GM21786 (cell line): Measurements from ENCODE around the gene PSENEN.
A peak's percentile ranks its signal among the peaks of the same experiment; 100 is the strongest.
"Not testable (repeated sequence)": the region's sequence is repeated elsewhere in the genome, so short reads cannot be mapped to it uniquely, and the experiment has no call there.

Experiments used
- ATAC-seq: cut with Tn5 transposase; IDR thresholded peaks from one replicate; pipeline ENCODE4 v1.9.1; 2021; ENCODE audit not compliant: unreplicated experiment

The PSENEN gene

GRCh38 chr19:35768082-35768421, 22.6 kb downstream of the PSENEN start:
- ATAC-seq, result no peak

DNA sequence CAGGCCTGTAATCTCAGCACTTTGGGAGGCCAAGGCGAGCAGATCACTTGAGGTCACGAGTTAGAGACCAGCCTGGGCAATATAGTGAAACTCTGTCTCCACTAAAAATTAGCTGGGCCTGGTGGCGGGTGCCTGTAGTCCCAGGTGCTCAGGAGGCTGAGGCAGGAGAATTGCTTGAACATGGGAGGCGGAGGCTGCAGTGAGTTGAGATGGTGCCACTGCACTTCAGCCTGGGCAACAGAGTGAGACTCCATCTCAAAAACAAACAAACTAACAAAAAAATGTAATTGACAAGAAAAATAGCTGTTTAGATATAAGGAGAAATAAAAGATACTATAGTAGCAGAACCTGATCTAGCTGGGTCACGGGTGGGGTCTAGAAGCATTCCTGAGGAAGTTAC, 26.9 kb downstream of the PSENEN start:
- ATAC-seq, result not testable (repeated sequence)

DNA sequence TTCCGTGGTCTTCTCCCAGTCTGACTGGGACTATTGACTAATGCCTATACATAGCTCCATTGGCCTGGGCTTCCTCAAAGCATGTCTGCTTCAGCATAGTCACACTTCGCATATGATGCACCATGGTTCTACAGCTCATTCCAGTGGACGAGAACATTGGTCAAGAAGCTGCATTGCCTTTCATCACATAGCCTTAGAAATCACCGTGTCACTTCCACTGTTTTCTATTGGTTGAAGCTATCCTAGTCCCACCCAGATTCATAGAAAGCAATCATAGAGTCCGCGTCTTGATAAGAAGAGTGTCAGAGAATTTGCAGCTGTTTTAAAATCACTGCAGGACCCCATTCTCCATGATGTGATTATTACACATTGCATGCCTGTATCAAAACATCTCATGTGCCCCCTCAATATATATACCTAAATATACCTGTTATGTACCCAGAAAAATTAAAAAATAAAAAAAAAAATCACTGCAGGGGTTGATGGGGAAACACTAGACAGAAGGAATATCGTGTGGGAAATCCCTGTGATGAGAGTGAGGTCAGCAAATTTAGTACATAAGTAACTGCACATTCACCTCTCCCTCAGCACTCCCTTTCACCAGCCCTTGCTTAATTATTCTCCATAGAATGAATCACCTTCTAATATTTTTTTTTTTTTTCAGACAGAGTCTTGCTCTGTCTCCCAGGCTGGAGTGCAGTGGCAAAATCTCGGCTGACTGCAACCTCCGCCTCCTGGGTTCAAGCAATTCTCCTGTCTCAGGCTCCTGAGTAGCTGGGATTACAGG, 27.8 kb downstream of the PSENEN start:
- no peak for ATAC-seq

DNA sequence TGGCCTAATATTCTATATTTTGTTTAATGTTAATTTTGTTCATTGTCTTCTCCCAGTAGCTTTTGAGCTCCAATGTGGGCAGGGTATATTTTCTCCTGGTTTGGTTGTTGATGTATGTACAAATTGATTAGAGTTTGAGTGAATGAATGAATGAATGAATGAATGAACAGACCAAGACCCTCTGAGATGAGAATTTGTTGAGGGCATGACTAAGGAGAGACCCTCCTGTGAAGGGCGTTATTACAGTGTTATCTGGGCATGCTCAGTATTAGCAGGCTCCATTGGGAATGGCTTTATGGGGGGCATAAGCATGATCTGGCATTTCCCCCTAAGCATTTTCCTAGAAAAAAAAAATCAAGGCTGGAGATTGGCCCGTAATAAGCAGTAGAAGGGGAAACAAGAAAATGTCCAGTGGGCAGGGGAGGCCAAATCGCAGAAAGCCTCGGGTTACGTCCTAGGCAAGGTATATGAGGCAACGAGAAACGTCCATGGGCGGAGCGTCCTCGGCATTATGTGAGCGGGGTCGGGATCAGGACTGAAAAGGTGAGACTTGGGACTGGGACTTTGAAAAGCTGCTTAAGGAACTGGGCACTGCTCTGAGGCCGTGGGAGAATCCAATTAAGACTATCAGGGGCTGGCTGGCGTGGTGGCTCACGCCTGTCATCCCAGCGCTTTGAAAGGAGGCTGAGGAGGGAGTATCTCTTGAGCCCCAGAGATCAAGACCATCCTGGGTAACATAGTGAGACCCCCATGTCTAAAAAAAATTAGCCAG, 29.0 kb downstream of the PSENEN start:
- ATAC-seq, result no peak

- no peak for ATAC-seq
Measured at GRCh38 chr19:35775046-35775297, 29.5 kb downstream of the PSENEN start.

DNA sequence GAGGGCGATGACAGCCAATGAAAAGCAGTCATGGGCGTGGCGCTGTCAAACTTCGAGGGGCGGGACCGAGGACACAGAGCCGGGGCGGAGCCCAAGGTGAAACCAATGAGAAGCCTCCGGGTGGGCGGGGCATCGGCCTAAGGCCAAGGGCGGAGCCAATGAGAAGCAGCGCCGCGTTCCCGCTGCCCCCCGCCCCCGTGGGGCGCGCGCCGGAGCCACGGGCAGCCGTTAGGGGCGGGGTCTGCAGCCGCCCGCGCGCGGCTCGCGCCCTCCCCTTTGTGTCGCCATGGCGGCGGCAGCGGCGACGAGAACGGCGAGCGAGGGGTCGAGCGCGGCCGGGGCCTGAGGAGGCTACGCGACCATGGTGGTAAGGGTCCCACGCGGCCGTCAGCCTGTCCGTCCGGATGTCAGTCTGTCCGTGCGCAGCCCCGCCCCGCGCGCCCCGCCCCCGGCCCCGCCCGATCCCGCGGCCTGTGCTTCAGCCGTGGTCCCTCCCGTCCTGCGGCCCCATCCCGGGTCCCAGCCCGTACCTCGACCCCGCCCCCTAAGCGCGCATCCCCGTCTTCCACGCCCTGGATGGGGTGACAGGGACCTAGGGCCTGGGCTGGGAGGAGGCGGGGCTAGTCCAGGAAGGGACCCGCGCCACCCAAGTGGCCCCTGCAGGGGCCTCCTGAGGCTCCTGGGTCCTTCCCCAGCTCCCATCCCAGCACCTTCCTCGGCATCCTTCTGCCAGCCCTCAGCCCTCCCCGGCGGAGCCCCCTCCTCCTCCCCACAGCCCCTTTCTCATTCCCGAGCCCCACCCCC, 30.0 kb downstream of the PSENEN start, which contains the start of gene ARHGAP33:
Gene ARHGAP33 (plus strand): TSS at position 267 of the 804 bp plus-strand sequence. CDS start 95 bp downstream, at position 362.
- ATAC-seq, result peak; percentile 94

DNA sequence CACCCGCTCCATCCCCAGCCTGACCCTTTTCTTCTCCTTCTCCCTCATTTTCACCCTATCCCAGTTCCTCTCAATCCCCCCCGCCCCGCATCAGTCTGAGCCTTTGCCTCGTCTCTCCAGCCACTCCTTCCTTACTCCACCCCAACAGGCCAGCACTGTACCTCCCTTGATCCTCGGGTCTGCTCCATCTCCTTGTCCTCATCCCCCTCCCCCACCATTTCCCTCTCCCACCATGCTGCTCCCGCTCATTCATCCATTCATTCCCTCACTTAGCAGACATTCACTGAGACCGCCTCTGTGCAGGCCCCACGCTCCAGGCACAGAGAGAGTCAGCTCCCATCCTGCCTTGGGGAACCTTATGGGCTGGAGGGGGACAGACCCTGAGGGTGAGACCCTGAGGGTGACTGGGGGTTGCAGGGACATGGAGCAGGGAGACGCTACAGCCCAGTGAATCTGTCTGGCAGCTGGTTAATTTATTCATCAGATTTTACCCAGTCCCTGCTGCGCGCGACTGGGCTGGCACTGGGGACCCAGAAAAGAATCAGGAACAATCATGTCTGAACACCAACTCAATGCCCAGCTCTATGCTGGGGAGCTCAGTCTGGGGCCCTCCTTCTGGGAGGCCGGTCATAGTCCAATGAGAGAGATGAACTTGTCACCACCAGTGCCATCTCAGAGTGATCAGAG, 30.8 kb downstream of the PSENEN start:
- no peak for ATAC-seq

- ATAC-seq, result no peak
Measured at GRCh38 chr19:35777086-35777841, 31.8 kb downstream of the PSENEN start.

DNA sequence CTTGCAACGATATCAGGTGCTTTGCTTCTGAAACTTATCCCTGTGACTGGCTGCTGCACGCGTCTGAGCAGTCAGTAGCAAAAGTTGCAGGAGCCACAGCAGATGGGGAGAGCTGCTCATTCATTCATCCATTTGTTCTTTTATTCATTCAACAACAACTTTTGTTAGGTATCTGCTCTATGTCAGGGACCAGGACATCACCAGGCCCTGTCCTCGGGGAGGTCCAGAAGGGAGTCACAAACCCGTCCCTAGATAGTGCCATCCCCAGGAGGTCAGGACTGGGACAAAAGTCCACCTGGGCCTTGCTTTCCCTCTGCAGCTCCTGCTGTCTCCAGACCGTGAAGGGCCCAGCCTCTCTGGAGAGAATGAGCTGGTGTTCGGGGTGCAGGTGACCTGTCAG, 32.5 kb downstream of the PSENEN start:
- ATAC-seq, result no peak

GRCh38 chr19:35779033-35779432, 33.6 kb downstream of the PSENEN start:
- ATAC-seq, result no peak

- ATAC-seq, result no peak
Measured at GRCh38 chr19:35780058-35780457, 34.6 kb downstream of the PSENEN start.

DNA sequence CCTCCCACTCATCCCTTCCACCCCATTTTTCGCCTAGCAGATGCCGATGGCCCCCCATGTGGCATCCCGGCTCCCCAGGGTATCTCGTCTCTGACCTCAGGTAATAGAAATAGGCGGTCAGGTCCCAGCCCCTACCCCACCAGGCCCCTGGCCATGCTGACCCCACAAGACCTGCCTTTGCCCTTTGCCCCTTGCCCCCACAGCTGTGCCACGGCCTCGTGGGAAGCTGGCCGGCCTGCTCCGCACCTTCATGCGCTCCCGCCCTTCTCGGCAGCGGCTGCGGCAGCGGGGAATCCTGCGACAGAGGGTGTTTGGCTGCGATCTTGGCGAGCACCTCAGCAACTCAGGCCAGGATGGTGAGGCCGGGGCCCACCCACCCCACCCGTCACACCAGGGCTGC, 35.3 kb downstream of the PSENEN start:
- no peak for ATAC-seq

- ATAC-seq, result no peak
Measured at GRCh38 chr19:35781650-35782049, 36.2 kb downstream of the PSENEN start.

GRCh38 chr19:35782589-35782988, 37.1 kb downstream of the PSENEN start:
- no peak for ATAC-seq

DNA sequence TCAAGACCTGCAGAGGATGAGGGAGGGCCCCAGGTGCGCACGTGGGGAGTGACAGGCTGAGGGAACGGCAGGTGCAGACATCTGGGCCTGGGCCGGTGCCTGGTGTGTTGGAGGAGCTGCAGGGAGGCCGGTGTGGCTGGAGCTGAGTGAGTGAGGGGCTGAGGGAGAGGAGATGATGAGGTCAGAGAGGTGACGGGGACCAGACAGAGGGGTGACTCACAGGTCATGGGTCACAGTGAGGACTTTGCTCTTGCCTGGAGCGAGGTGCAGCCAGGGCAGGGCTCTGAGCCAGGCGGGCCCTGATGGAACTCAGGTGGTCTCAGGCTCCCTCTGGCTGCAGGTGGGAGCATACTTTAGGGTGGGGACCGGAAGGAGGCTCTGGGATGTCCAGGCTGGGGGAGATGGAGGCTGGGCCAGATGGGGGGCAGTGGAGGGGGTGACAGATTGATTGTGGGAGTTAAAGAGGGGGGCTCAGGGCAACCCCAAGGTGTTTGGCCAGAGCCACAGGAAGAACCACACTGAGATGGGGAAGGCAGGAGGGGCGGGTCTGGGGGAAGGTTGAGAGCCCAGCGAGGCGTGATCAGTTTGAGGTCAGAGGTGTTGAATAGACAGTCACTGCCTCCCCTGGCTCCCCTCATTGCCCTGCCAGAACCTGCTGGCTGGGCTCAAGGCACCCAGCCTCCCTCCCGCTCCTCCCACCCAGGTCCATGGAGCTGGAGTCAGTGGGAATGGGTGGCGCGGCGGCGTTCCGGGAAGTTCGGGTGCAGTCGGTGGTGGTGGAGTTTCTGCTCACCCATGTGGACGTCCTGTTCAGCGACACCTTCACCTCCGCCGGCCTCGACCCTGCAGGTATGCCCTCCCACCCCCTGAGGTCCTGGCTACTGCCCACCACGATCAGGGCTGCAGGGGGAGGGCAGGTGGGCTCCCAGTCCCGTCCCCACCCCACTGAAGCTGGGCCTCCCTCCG, 38.3 kb downstream of the PSENEN start:
- ATAC-seq, result no peak

DNA sequence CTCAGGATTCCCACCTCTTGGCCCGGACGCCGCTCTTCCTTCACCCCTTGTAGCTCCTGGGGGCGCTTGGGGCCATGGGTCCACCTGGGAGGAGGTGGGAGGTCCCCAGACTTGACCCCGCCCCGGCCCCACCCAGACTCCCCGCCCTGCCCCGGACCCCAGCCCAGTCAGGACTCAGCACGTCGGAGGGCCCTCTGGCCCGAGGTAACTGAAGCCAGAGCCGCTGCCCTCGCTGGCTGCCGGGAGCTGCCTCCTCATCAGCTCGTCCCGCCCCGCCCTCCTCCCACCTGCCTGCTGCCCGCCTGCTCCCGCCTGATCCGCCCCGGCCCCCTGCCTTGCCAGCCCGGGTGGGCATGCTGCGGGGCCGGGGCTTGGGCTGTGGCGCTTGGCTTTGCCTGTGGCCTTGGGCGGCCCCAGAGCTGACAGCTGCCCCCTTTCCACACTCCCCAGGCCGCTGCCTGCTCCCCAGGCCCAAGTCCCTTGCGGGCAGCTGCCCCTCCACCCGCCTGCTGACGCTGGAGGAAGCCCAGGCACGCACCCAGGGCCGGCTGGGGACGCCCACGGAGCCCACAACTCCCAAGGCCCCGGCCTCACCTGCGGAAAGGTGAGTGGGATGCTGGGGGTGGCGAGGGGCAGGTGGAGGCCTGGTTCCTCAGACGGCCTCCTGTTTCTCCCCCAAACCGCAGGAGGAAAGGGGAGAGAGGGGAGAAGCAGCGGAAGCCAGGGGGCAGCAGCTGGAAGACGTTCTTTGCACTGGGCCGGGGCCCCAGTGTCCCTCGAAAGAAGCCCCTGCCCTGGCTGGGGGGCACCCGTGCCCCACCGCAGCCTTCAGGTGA, 39.3 kb downstream of the PSENEN start:
- no peak for ATAC-seq

- ATAC-seq, result no peak
Measured at GRCh38 chr19:35785339-35785627, 39.8 kb downstream of the PSENEN start.

DNA sequence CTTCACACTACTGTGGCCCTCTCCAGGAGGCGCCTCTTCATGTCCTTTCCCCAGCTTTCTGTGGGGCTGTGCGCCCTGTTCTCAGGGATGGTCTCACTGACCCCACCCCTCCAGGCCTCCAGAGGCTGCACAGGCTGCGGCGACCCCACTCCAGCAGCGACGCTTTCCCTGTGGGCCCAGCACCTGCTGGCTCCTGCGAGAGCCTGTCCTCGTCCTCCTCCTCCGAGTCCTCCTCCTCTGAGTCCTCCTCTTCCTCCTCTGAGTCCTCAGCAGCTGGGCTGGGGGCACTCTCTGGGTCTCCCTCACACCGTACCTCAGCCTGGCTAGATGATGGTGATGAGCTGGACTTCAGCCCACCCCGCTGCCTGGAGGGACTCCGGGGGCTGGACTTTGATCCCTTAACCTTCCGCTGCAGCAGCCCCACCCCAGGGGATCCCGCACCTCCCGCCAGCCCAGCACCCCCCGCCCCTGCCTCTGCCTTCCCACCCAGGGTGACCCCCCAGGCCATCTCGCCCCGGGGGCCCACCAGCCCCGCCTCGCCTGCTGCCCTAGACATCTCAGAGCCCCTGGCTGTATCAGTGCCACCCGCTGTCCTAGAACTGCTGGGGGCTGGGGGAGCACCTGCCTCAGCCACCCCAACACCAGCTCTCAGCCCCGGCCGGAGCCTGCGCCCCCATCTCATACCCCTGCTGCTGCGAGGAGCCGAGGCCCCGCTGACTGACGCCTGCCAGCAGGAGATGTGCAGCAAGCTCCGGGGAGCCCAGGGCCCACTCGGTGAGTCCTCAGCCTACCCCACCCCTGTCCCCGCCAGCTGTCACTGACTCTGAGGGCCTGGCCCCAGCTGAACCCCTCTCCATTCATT, 41.1 kb downstream of the PSENEN start:
- no peak for ATAC-seq
